Astrocyte (in vitro differentiated cells and primary cell): Measurements from ENCODE around the gene UGT1A7.

Experiments
- CTCF ChIP-seq: IDR thresholded peaks from 2 replicates; pipeline ENCODE4 v1.5.1; 2011; ENCODE audit warnings: low read depth, mild to moderate bottlenecking, inconsistent platforms, low read length, moderate library complexity; ENCODE audit not compliant: insufficient read depth
- EZH2 ChIP-seq: IDR thresholded peaks from 2 replicates; pipeline ENCODE4 v1.6.1; 2012; ENCODE audit warnings: mild to moderate bottlenecking, low read length, inconsistent platforms; ENCODE audit not compliant: insufficient read depth

GRCh38 chr2:233780771-233781170 lies 99.1 kb downstream of the UGT1A7 start:
- TF ChIP-seq CTCF = no peak
- no peak for TF ChIP-seq EZH2
